Measurements from ENCODE around the gene GRB10.

Gene GRB10

DNA sequence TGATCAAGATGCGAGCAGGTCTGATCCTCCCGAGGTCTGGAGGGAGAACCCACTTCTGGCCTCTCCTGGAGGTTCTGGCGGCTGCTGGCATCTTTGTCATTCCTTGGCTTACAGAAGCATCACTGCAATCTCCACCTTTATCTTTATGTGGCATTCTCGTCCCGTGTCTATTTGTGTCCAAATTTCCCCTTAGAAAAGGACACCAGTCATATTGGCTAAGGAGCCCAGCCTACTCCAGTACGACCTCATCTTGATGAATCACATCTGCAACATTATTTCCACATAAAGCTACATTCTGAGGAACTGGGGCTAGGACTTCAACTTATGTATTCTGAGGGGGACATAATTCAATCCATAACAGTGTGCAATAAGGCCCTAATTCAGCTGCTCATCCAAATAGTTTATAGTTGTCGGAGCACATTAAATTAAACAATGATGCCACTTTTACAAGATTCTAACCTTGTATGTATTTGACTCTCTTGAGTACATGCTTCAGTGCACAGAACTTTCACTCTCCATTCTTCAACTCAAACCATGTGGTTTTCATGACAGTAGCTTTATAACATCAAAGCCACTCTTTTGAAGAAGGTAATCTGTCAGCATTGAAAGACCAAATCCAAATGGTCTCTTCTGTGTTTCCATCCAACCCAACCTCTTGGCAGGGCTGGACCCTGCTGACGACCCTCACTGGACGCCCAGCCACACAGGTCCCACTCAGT is 131.3 kb downstream of the GRB10 start:
- no peak for DNase-seq

DNA sequence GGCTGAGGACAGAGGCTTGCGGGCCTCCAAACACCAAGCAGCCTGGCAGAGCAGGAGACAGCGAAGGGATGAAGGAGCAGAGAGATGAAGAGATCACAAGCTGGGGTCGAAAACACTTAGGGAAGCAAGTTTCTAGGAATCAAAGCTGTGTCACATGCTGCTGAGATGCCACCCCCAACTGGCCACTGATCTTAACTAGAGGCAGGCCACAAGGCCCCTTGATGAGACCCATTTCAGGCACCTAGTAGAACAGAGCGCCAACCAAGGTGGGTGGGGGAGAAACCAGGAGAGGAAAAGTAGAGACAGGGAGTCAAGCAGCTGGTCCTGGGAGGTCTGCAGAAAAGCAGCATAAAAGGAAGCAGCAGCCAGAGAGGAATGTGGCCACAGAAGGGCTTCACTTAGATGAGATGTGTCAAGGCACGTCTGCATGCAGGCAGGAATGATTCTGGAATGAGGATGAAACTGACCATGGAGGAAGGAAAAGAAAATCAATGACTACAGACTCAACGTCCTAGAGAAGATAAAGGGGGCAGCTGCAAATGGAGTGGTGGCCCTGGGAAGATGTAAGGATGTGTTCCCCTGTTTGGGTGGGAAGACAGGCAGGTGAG is 132.5 kb downstream of the GRB10 start:
- DNase-seq, result no peak

DNA sequence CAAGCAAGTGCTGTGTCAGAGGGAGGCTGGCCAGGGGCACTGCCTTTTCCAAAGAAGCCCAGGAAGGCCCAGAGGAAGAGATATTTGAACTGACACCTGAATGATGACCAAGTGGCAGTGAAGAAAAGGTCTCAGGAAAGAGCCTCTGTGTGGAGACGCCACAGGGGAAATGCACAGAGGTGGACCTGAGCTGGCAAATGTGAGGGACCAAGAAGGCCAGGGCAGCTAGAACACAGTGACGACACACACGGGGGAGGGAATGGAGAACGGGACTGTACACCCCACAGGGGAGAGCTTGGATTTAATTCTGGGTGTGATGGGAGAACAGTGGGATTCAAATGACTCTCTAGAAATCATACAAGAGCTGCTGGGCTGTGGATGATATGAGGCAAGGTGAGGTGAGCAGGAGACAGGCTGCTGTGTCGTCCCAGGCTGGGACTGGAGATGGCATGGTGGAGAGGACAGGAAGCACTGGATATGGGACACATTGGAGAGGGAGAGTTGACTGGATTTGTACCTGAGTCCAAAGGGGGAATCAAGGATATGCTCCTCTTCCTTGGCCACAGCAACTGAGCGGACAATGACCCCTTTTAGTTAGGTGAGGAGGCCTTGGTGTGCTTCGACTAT is 133.3 kb downstream of the GRB10 start:
- no peak for DNase-seq

DNA sequence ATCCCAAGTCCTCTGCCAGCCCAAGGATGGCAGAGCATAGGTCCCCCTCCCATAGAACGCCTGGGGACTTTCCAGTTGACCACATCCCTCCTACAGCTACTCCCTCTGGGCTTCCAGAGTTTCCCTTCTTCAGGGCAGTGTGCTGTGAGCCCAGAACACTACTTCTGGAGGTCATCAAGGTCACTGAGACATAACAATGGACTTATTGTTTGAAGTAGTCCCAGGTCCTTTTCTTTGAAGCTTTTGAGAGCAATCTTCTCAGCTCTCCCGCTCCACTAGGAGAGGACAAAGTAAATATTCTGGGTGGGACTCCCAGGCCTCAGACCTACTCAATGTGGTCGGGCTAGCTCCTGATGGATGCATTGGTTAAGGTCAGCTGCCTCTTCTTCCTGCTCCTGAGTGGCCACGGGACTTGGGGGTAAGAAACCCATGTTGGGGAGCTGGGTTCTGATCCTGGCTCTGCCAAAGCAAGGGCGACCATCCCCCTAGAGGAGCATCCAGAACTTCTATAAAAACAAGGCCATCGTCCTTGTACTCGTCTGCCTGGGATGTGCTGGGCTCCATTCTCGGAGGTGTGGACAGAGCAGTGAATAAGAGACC is 134.0 kb downstream of the GRB10 start:
- DNase-seq, result no peak

DNA sequence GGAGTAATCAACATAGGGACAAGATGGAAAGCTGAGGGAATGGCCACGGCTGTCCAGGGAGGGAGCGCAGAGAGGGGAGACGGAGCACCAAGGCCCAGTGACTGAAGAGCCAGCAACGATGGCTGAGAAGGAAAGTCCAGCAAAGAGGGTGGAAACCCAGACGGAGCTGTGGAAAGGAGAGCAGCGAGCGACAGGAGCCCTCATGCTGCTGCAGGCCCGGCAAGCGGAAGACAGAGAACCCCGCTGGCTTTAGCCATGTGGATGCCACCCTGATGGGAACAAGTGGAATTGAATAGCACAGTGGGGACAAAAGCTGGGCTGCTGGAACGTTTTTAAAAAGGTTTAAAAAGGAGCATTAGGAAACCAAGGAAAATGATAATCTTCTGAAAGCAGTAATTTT is 134.6 kb downstream of the GRB10 start:
- no peak for DNase-seq

DNA sequence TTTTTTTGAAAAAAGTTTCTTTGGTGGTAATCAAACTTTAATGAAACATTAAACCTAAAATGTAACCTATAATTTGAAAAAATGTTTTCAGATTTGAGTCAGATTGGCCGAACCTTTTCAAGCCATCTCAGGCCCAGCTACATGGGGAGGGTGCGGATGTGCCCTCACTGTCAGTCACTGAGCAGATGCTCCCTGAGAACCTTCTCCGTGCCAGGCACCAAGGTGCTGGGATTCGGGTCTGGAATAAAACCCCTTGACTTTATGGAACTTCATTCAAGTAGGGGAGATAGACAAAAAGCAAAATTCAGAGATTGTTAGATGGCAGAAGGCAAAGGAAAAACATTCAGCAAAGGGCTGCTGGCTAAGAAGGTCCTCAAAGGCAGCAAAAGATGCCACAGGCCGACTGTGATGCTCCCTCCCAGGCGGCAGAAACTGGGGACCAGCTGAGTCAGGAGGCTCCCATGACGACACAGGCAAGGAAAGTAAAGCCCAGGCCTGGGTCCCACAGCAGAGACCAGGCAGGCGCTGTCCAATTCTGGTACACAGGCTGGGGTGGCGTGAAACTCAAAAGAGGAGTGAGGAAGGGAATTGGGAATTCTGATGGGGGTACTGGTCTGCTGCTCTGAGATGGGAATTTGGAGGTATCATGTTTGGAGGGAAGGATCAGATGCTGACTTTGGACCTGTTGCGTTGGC is 135.3 kb downstream of the GRB10 start:
- DNase-seq, result no peak

DNA sequence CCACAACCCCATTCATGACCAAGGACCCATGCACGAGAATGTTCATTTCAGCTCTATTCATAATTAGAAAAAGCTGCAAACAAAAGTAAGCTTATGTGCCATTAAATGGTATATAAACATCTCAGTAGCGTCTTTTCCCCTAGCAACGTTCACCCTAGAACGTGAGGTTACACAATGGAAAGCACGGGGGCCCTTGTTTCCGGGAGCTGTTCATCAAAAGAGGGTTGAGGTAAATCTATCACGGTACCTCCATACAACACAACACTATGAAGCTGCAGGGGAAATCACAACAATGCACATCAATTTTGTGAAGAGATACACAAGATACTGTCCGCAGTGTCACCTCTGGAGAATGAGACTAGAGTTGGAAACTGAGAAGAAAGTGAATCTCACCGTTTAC is 136.6 kb downstream of the GRB10 start:
- no peak for DNase-seq

DNA sequence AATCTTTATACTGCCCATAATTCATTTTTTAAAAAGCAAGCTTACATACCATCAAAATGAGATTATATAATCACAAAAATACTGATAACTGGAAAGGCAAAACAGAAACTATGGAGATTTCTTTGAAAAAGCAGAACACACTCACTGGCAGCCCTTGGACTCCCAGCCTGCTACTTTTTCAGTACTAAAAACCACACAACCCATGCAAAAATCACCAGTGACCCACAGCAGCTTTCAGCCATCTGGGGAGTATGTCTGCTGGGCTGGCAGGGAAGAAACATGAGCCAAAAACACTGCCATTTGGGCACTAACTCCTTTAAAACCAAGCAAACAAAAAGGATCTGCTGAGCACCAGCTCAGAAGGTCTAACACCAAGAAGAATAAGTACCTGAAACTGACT is 137.5 kb downstream of the GRB10 start:
- DNase-seq, result no peak

DNA sequence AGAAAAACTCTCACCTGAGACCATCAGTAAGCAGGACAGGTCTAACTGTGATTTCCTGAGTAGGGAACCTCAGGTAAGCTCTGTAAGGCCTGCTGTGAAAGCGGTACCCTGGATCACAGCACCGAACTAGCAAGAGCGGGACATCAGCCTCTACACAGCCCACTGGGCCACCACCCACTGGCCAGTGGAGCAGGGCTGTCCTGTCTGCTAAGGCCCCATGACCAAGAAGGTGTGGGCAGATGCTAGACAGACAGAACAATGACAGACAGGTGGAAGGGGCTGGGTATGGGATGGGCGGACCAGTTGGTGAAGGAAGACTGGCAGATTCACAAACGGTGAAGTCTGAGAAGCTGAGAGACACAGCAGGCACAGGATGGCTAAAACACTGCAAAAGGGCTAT is 138.1 kb downstream of the GRB10 start:
- DNase-seq, result no peak

DNA sequence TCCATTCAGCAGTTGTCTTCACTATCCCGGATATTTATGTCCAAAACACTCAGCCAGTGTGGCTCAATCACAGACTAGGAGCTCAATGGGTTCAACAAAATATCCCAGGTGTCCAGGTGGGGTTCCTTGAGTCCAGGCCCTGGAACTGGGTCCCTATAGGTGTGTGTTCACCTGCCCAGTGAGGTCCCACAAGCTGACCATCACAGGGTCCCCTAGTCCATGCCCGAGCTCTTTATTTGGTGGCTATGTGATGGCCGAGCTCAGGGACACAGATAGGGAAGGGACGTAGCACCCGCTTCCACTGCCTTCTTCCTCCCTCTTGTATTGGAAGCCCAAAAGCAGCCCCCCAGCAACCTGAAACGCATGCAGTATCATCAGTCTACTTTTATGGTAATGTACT is 138.6 kb downstream of the GRB10 start:
- DNase-seq, result no peak

DNA sequence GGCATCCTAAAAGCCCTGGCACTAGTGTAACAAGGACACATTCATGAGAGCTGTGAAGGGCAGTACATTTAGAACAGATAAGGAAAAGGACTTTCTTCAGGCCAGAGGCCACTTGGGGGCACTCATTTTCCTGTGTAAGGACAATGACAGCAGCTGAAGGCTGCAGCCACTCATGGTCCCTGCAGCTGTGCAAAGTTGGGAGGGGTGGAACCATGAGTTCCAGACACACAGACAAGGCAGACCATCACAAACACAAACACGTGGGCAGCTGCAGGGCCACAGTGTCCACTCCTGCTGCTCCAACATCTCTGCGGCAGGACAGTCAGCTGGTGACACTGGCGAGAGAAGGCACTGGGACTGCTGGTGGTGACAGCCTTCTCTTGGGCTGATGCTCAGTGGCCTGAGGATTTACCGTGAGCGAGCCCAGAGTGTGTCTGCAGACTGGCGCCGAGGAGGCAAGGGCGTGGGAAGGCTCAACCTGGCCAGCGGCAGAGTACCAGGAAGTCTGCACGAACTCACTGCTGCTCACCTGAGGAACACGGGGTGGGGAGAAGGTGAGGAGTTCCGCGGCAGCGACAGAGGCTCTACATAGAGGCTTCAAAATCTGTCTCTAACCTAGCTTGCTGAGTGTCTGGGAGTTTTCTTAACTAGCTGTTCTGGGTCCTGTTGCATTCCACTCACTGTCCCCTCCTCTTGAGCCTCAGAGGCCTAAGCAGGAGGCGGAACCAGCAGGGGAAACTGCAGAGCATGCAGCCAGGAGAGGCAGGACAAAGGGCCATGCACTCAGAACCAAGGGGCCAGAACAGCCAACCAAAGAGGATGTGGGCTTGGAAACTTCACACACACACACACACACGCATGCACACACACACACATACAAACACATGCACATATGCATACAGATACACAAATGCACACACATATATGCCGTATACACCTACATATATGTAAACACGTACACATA is 141.0 kb downstream of the GRB10 start:
- DNase-seq, result no peak

DNA sequence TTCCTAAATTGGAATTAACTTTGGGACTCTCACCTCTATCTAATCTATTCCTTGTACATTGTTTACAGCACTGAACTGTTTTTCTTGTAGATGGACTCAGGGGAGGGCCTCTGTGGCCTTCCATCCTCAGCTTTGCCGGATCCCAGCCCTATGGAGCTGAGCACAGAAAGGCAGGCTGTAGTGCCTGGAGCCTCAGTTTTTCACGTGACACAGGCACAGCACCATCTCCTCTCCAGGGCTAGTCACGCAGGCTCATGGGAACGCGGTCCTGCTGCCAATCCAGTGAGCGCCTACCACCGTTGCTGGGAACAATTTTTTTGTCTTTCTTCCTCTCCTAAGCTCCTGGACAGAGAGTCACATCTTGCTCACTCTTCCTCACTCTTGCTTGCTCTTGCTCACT is 141.9 kb downstream of the GRB10 start:
- DNase-seq, result no peak

DNA sequence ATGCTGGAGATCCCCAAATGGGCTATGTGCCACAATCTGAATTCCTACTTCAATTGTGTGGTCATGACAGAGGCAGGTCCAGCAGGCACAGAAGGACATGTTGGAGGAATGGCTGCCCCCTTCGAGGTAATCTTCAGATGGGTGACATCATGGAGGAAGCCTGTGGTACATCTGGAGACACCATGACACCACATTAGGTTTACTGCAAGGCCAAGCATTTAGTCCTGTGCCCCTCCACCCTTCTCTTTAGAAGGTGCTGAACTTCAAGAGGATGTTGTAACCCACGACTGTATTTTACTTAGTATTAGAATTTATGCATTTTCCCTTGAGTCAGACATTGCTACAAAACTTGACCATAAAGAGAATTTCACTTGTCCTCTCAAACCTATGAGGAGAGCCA is 142.4 kb downstream of the GRB10 start:
- no peak for DNase-seq

DNA sequence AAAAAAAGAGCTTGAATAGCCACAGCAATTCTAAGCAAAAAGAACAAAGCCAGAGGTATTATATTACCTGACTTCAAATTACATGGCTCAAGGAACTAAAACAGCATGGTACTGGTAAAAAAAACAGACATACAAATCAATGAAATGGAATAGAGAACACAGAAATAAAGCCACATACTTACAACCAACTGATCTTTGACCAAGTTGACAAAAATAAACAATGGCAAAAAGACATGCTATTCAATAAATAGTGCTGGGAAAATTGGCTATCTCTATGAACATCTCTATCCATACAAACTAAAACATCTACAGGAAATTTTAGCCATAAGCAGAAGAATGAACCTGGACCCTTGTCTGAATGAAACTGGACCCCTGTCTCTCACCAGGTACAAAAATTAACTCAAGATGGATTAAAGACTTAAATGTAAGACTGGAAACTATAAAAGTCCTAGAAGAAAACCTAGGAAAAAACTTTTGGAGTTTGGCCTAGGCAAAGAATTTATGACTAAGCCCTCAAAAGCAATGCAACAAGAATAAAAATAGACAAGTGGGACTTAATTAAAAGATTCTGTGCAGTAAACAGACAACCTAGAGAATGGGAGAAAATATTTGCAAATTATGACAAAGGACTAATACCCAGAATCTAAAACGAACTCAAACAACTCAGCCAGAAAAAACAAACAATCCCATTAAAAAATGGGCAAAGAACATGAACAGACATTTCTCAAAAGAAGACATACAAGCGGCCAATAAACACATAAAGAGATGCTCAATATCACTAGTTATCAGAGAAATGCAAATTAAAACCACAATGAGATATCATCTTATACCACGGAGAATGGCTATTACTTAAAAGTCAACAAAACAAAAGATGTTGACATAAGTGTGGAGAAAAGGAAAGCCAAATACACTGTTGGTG is 144.7 kb downstream of the GRB10 start:
- DNase-seq, result no peak

DNA sequence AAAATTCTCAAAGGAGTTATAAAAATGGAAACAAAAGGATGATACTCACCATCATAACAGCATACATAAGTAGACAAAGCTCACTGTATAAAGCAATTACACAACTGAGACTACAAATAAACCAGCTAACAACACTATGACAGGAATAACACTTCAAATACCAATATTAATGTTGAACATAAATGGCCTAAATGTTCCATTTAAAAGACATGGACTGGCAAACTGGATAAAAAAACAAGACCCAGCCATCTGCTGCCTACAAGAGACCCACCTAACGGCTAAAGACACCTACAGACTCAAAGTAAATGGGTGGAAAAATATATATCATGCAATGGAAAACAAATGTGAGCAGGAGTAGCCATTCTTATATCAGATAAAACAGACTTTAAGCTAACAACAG is 148.3 kb downstream of the GRB10 start:
- no peak for DNase-seq

DNA sequence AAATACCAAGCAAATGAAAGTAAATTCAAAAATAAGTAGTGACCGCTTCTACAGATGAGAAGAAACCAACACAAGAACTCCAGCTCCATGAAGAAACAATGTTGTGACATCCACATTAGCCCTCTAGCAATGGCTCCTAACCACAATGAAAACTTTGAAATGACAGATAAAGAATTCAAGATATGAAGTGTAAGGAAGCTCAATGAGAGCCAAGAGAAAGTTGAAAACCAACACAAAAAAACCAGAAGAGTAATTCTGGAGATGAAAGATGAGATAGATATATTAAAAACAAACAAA is 149.3 kb downstream of the GRB10 start:
- no peak for DNase-seq

DNA sequence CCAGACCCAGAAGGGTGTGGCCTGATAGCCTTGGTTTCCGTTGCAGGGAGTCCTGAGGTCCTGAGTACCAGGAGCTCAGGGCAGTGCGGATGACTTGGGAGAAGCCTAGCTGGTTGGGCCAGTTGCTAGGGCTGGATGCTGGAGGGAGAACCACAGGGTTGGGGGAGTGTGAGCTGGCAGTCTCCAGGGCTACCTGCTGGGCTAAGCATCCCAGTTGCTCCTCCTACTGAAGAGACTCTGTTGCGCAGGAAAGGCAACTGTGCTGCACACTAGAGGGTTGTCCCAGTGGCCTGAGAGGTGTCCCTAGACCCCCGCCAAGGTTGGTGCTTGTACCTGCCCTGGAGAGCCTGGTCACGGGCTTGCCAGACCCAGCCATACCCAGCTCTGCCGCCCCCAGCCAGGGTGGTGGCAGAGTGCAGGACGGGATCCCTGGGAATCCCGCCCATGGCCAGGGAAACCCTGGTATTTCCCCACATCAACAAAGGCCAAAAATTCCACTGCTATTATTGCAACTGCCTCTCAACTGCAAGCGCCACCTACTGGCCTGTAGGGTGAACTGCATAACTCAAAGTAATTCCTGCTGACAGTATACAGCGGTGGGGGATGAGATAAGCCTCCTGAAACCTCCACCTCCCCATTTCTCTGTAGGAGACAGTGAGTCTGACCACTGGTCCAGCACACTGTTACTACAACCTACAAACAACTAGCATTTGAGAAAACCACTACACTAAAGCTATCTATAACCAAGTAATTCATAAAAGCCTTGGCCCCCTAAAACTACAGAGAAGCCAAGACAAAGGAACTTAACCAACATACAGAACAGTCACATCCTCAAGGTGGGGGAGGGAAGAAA is 149.9 kb downstream of the GRB10 start:
- peak; percentile 39 to 44 for DNase-seq

DNA sequence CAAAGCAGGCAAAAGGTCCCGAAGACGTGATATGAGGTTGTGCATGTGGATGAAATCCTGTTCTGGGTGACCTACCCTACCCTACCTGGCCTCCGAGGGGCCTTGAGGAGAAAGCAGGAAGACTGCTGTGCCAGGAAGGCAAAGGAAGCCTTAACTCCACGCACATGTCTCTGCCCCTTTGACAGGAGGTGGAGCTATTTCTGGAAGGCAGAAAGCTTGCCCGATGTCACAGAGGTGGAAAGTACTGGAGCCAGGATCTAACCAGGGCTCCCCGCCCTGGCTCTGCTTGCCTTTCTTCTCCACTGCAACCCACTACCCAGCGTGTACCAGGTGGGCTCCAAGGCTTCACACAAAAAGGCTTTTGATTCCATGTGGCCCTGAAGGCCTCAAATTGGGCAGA is 151.1 kb downstream of the GRB10 start:
- DNase-seq, result no peak

DNA sequence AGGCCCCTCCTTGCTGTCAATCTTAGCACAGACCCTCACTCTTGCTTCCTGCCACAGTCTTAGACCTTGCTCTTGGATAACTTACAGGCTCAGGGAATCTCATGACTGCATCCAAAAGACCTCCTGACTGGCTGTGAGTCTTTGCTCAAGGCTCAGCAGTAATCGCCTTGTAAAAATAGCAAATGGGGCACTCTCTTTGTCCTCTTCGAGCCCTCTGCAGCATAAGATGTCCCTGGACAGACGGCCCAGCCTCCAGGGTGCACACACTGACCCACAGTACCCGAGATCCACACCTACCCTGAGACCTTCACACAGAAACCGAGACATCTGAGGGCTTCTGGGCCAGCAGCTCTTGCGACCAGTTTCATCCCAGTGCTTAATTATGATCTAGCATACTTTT is 151.6 kb downstream of the GRB10 start:
- DNase-seq, result no peak

DNA sequence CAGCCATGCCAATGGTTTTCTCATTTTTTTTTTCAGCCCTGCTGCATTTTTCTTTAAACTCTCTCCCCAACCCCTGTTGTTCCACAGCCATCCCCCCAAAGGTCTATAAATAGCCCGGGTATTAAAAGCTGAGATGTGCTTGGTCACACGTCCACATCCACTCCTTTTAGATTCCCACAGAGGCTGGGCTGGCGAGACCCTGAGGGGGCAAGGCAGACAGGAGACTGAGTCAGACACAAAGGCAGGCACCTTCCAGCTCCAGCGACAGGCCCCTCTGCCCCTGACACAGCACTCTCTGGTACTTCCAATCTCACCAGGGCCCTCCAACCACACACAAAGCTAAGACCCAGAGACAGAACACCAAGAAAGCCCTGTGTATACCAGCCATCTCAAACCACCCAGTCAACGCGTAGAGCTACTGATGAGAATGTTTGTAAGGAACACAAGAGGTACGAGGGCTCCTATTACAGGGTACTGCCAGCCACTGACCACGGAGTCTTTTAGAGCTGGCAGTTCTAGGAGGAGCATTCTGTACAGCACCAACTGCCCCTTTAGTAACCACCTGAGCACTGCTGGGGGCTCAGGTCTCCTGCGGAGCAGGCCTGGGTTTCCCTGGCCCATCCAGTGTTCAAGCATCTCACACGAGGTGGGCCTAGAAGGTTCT is 153.3 kb downstream of the GRB10 start:
- no peak for DNase-seq
